ENCODE results near the gene INSL4. TPM values are rescaled to one million over a fixed set of nuclear protein-coding genes. Genes with fewer than 3 reads are reported as not detected.

The INSL4 gene
- total RNA-seq (not detected), polyA plus RNA-seq (not detected)
- long read RNA-seq, donor 1: 0 reads
- long read RNA-seq, donor 2: 0 reads
- long read RNA-seq, donor 3: 0 reads

- H3K4me1 ChIP-seq (ENCODE audit: insufficient read depth): no peaks in the 10 kb centered on the region
- 89 to 94% (median 91%) methylated on average over 2 of the region's 2 CpGs for WGBS, 3 donors
- TF ChIP-seq CTCF (IDR thresholded peaks at IDR 0.05) (no peak), EP300 (IDR thresholded peaks at IDR 0.05) (no peak)
- no peak within 1 kb of the TSS for H3K4me3 ChIP-seq
- DNase-seq: no peak
- no peaks in the 10 kb centered on the region for H3K27me3 ChIP-seq
- no peaks in the 10 kb centered on the region for H3K9me3 ChIP-seq
- intact Hi-C loops (cut with DNase I): no loop called here
- H3K36me3 ChIP-seq: no peaks in the 10 kb centered on the region
- no peak within 1 kb of the TSS for H3K27ac ChIP-seq
These were observed at the start of gene INSL4 for GRCh38 chr9:5231212-5231611. TSS of gene INSL4 (plus strand) at chr9:5231419. CDS start at chr9:5231524, 105 bp downstream.

DNA sequence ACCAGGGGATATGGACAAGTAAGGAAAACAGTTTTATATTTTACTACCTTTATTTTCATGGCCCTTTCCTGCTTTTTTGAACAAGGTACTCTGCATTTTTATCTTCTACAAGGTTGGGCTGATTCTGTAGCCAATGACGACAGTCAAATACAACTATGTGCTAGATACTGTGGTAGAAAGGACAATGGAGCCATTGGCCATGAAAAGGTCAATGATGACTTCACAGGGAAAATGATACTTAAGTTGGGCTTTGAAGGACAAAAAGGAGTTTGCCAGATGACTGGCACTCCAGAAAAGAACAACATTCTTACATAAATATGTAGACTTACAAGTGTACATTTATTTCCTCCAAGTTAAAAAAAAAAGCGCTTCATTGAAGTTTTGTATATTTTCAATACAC is 46.4 kb upstream of the INSL4 start:
- Histone ChIP-seq H3K4me1 (ENCODE audit: insufficient read depth) (no peaks in the 10 kb centered on the region), H3K9me3 (no peaks in the 10 kb centered on the region), H3K36me3 (no peaks in the 10 kb centered on the region), H3K27me3 (no peaks in the 10 kb centered on the region), H3K27ac (no peak overlapping the region), H3K4me3 (no peak overlapping the region)
- no peak for DNase-seq
- intact Hi-C loops (cut with DNase I): no loop called here
- WGBS, 3 donors: 92 to 96% (median 95%) methylated on average over 2 of the region's 2 CpGs
- no peak for TF ChIP-seq POLR2A (IDR thresholded peaks at IDR 0.05)
- no peak for TF ChIP-seq EP300 (IDR thresholded peaks at IDR 0.05)
- no peak for TF ChIP-seq CTCF (IDR thresholded peaks at IDR 0.05)

GRCh38 chr9:5185220-5185840 is 45.9 kb upstream of the INSL4 start, which contains the start of gene INSL6:
TSS of gene INSL6 (minus strand) at chr9:5185639. CDS start at chr9:5185602, 37 bp downstream.
- no peaks in the 10 kb centered on the region for H3K27me3 ChIP-seq
- H3K9me3 ChIP-seq: no peaks in the 10 kb centered on the region
- no peaks in the 10 kb centered on the region for H3K4me1 ChIP-seq (ENCODE audit: insufficient read depth)
- no peak within 1 kb of the TSS for H3K4me3 ChIP-seq
- H3K36me3 ChIP-seq: no peaks in the 10 kb centered on the region
- WGBS, 3 donors: 88 to 92% (median 91%) methylated on average over 44 of the region's 44 CpGs
- TF ChIP-seq EP300 (IDR thresholded peaks at IDR 0.05) (no peak), CTCF (IDR thresholded peaks at IDR 0.05) (no peak), POLR2A (IDR thresholded peaks at IDR 0.05) (no peak)
- intact Hi-C loops (cut with DNase I): no loop called here
- DNase-seq: no peak
- no peak within 1 kb of the TSS for H3K27ac ChIP-seq

- Histone ChIP-seq H3K27me3 (no peaks in the 10 kb centered on the region), H3K27ac (no peak overlapping the region), H3K4me3 (no peak overlapping the region), H3K36me3 (no peaks in the 10 kb centered on the region), H3K9me3 (no peaks in the 10 kb centered on the region), H3K4me1 (ENCODE audit: insufficient read depth) (no peaks in the 10 kb centered on the region)
- intact Hi-C loops (cut with DNase I): no loop called here
- TF ChIP-seq POLR2A (IDR thresholded peaks at IDR 0.05) (no peak), CTCF (IDR thresholded peaks at IDR 0.05) (no peak), EP300 (IDR thresholded peaks at IDR 0.05) (no peak)
- 31 to 38% (median 34%) methylated on average over 8 of the region's 8 CpGs for WGBS, 3 donors
- no peak for DNase-seq
These were observed 44.6 kb upstream of the INSL4 start for GRCh38 chr9:5186416-5187169.

All from ovary (tissue), 10 donors.